Esophagus squamous epithelium (tissue), 5 donors: ENCODE results near the gene OGFOD2. TPM values are rescaled to one million over a fixed set of nuclear protein-coding genes. Genes with fewer than 3 reads are reported as not detected.

Source experiments
- DNase-seq: peaks from one replicate; lab custom pipeline; 2025; lab: John Stamatoyannopoulos, UW
- H3K27ac ChIP-seq, 4 donors: fragments of 200-600 bp; sonication (generic); one replicate each; pipeline ENCODE4 v1.5.1; 2016 to 2019; ENCODE audit warnings: mild to moderate bottlenecking in 1 of 4
- H3K27me3 ChIP-seq, 4 donors: fragments of 200-600 bp; sonication (generic); 1 replicate in 3 of 4; 2 replicates in 1 of 4; pipeline versions ENCODE4 v1.5.1 to v1.6.0; 2017 to 2021; ENCODE audit warnings: antibody characterized with exemption in 1 of 4
- H3K36me3 ChIP-seq, 3 donors: fragments of 200-600 bp; sonication (generic); one replicate each; pipeline ENCODE4 v1.5.1; 2016 to 2019
- H3K4me1 ChIP-seq, 3 donors: fragments of 200-600 bp; sonication (generic); one replicate each; pipeline ENCODE4 v1.5.1; 2017 to 2019
- H3K4me3 ChIP-seq, 4 donors: fragments of 200-600 bp; sonication (generic); 1 replicate in 3 of 4; 2 replicates in 1 of 4; pipeline ENCODE4 v1.5.1; 2016 to 2019; ENCODE audit warnings: mild to moderate bottlenecking in 2 of 4, moderate library complexity in 1 of 4
- H3K9me3 ChIP-seq, 3 donors: fragments of 200-600 bp; sonication (generic); one replicate each; pipeline ENCODE4 v1.5.1; 2016 to 2019
- CTCF ChIP-seq, 6 experiments: fragments of 450-650 bp in 4 of 6; fragments of 200-600 bp in 2 of 6; sonication (generic) in 2 of 6; IDR thresholded peaks; one replicate each; pipeline ENCODE4 v1.5.1; 2016 to 2019; ENCODE audit warnings: antibody characterized with exemption in 6 of 6, mild to moderate bottlenecking in 4 of 6, moderate library complexity in 4 of 6
- POLR2A ChIP-seq, 4 donors: fragments of 450-650 bp; IDR thresholded peaks; one replicate each; pipeline ENCODE4 v1.6.1; 2017; ENCODE audit warnings: antibody characterized with exemption in 4 of 4, mild to moderate bottlenecking in 4 of 4, moderate library complexity in 3 of 4
- WGBS, 2 donors: methylation state at CpG; one replicate each; pipeline ENCODE4 v1.1.5; 2018; 5-methylcytosine and 5-hydroxymethylcytosine counted together
- intact Hi-C: fragments of 100-400 bp; cut with DNase I; formaldehyde crosslinking; loops from one replicate; pipeline ENCODE4 v1.15.0; 2022
- total RNA-seq, 4 donors: library from RNA; depleted of rRNA; stranded (reverse); fragments of >200 nt; gene quantifications; one replicate each; pipeline ENCODE4 v1.1.0, GENCODE V29; 2016
- donor health status: DM: yes; HTN: yes; CAD: no.

OGFOD2 gene
- total RNA-seq, 4 donors from 2014 or later: 8.5 to 13.9 (median 11.3) TPM

GRCh38 chr12:122965851-122966742, 8.9 kb upstream of the OGFOD2 start, which contains the start of gene ABCB9:
TSS of gene ABCB9 (minus strand) at chr12:122966463. CDS start at chr12:122960235, 6,228 bp downstream.
- peak; percentile 46 for DNase-seq
- Histone ChIP-seq H3K4me1 (peaks cover 20 to 34% (median 29%) of the 10 kb centered on the region in 3 donors), H3K36me3 (no peaks in the 10 kb centered on the region), H3K27ac (peak within 1 kb of the TSS; percentile 45 to 79 (median 74)), H3K27me3 (no peaks in the 10 kb centered on the region), H3K4me3 (peak within 1 kb of the TSS; percentile 44 to 72 (median 62)), H3K9me3 (no peaks in the 10 kb centered on the region)
- intact Hi-C loops: no loop called here
- peak in 2 of 4 donors; percentile 38 to 74 for TF ChIP-seq POLR2A (IDR thresholded peaks at IDR 0.05)
- TF ChIP-seq CTCF (IDR thresholded peaks at IDR 0.05): no peak
- 0 to 6% methylated on average over 3 to 6 of the region's 55 CpGs for WGBS, 2 donors

GRCh38 chr12:122966743-122967550, 8.1 kb upstream of the OGFOD2 start:
- TF ChIP-seq CTCF (IDR thresholded peaks at IDR 0.05) (no peak), POLR2A (IDR thresholded peaks at IDR 0.05) (no peak)
- Histone ChIP-seq H3K27ac (peak overlapping the region in 3 of 4 donors; percentile 51 to 79 (median 69)), H3K27me3 (no peaks in the 10 kb centered on the region), H3K4me1 (peaks cover 20 to 34% (median 29%) of the 10 kb centered on the region in 3 donors), H3K4me3 (peak overlapping the region in 3 of 4 donors; percentile 59 to 72 (median 64)), H3K36me3 (no peaks in the 10 kb centered on the region), H3K9me3 (no peaks in the 10 kb centered on the region)
- intact Hi-C loops: no loop called here
- no peak for DNase-seq
- 59% methylated on average over 14 to 15 of the region's 15 CpGs for WGBS, 2 donors

GRCh38 chr12:122968104-122968503, 6.9 kb upstream of the OGFOD2 start:
- WGBS, 2 donors: 81 to 86% methylated on average over 2 of the region's 2 CpGs
- H3K27ac ChIP-seq: no peak overlapping the region
- H3K36me3 ChIP-seq: no peaks in the 10 kb centered on the region
- intact Hi-C loops: no loop called here
- peaks cover 20 to 34% (median 29%) of the 10 kb centered on the region in 3 donors for H3K4me1 ChIP-seq
- no peaks in the 10 kb centered on the region for H3K27me3 ChIP-seq
- H3K9me3 ChIP-seq: no peaks in the 10 kb centered on the region
- no peak for DNase-seq
- no peak overlapping the region for H3K4me3 ChIP-seq
- no peak for TF ChIP-seq CTCF (IDR thresholded peaks at IDR 0.05)
- TF ChIP-seq POLR2A (IDR thresholded peaks at IDR 0.05): no peak

DNA sequence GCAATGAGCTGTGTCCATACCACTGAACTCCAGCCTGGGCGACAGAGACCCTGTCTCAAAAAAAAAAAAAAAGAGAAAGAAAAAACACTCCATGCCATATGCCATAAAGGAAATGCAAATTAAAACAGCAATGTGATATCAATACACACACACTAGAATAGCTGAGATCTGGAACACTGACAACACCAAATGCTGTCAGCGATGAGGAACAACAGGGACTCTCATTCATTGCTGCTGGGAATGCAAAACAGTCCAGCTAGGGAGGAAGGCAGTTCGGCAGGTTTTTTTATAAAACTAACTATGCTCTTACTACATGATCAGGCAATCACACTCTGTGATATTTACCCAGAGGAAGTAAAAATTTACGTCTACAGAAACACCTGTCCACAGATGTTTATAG, 5.4 kb upstream of the OGFOD2 start:
- intact Hi-C loops: no loop called here
- Histone ChIP-seq H3K9me3 (no peaks in the 10 kb centered on the region), H3K36me3 (no peaks in the 10 kb centered on the region), H3K27me3 (no peaks in the 10 kb centered on the region), H3K27ac (no peak overlapping the region), H3K4me3 (no peak overlapping the region), H3K4me1 (peaks cover 21 to 30% (median 24%) of the 10 kb centered on the region in 3 donors)
- DNase-seq: no peak
- 35 to 44% methylated on average over 4 of the region's 4 CpGs for WGBS, 2 donors
- TF ChIP-seq CTCF (IDR thresholded peaks at IDR 0.05) (no peak), POLR2A (IDR thresholded peaks at IDR 0.05) (no peak)
